Astrocyte (in vitro differentiated cells and primary cell): ENCODE measurements around the gene PDE6B. TPM values are rescaled to one million over a fixed set of nuclear protein-coding genes. Genes with fewer than 3 reads are reported as not detected.

Experiments
- DNase-seq: peaks from one replicate; pipeline ENCODE4 v3.0.0-alpha.2; 2010; ENCODE audit warnings: low read depth
- FAIRE-seq: peaks from 2 replicates; lab custom pipeline; 2011; peaks lifted over from hg19 to GRCh38; lab: Jason Lieb, UNC
- H2AFZ ChIP-seq: 2 replicates; pipeline ENCODE4 v1.6.0; 2012; ENCODE audit warnings: low read depth, low read length, inconsistent platforms
- H3K27ac ChIP-seq: 2 replicates; pipeline ENCODE4 v1.5.1; 2011; ENCODE audit warnings: low read depth, low read length, inconsistent platforms
- H3K27me3 ChIP-seq: 2 replicates; pipeline ENCODE4 v1.6.0; 2011; ENCODE audit warnings: low read length, inconsistent platforms; ENCODE audit not compliant: insufficient read depth
- H3K36me3 ChIP-seq: 2 replicates; pipeline ENCODE4 v1.5.1; 2011; ENCODE audit warnings: low read length, inconsistent platforms; ENCODE audit not compliant: insufficient read depth
- H3K4me1 ChIP-seq: 2 replicates; pipeline ENCODE4 v1.5.1; 2011; ENCODE audit warnings: low read length, inconsistent platforms; ENCODE audit not compliant: insufficient read depth
- H3K4me2 ChIP-seq: 2 replicates; pipeline ENCODE4 v1.6.0; 2012; ENCODE audit warnings: low read length, inconsistent platforms
- H3K4me3 ChIP-seq: 2 replicates; pipeline ENCODE4 v1.5.1; 2011; ENCODE audit warnings: low read depth, mild to moderate bottlenecking, low read length, inconsistent platforms; ENCODE audit not compliant: insufficient read depth
- H3K79me2 ChIP-seq: 2 replicates; pipeline ENCODE4 v1.6.0; 2012; ENCODE audit warnings: mild to moderate bottlenecking, low read length, inconsistent platforms; ENCODE audit not compliant: insufficient read depth
- H3K9ac ChIP-seq: 2 replicates; pipeline ENCODE4 v1.6.0; 2012; ENCODE audit warnings: mild to moderate bottlenecking, low read length, inconsistent platforms
- H3K9me3 ChIP-seq: 2 replicates; pipeline ENCODE4 v1.5.1; 2012; ENCODE audit warnings: low read depth, mild to moderate bottlenecking, low read length, inconsistent platforms; ENCODE audit not compliant: insufficient read depth
- H4K20me1 ChIP-seq: 2 replicates; pipeline ENCODE4 v1.6.0; 2012; ENCODE audit warnings: low read length, inconsistent platforms; ENCODE audit not compliant: insufficient read depth
- H3K27ac Mint-ChIP-seq: one replicate; pipeline ENCODE4 v1.8.0; 2021; ENCODE audit warnings: mild to moderate bottlenecking, mixed read lengths; ENCODE audit not compliant: unreplicated experiment
- H3K27me3 Mint-ChIP-seq: one replicate; pipeline ENCODE4 v1.8.0; 2021; ENCODE audit warnings: low read depth, mixed read lengths; ENCODE audit not compliant: unreplicated experiment
- H3K36me3 Mint-ChIP-seq: one replicate; pipeline ENCODE4 v1.8.0; 2021; ENCODE audit warnings: low read depth, mixed read lengths; ENCODE audit not compliant: unreplicated experiment
- H3K4me1 Mint-ChIP-seq: one replicate; pipeline ENCODE4 v1.8.0; 2021; ENCODE audit warnings: low read depth, mixed read lengths; ENCODE audit not compliant: unreplicated experiment
- H3K4me3 Mint-ChIP-seq: one replicate; pipeline ENCODE4 v1.8.0; 2021; ENCODE audit warnings: mild to moderate bottlenecking, moderate library complexity, mixed read lengths; ENCODE audit not compliant: unreplicated experiment
- H3K9me3 Mint-ChIP-seq: one replicate; pipeline ENCODE4 v1.8.0; 2021; ENCODE audit warnings: mild to moderate bottlenecking, mixed read lengths; ENCODE audit not compliant: unreplicated experiment
- CTCF ChIP-seq: IDR thresholded peaks from 2 replicates; pipeline ENCODE4 v1.5.1; 2011; ENCODE audit warnings: low read depth, mild to moderate bottlenecking, inconsistent platforms, low read length, moderate library complexity; ENCODE audit not compliant: insufficient read depth
- EZH2 ChIP-seq: IDR thresholded peaks from 2 replicates; pipeline ENCODE4 v1.6.1; 2012; ENCODE audit warnings: mild to moderate bottlenecking, low read length, inconsistent platforms; ENCODE audit not compliant: insufficient read depth
- total RNA-seq: library from RNA; stranded (reverse); gene quantifications from 2 replicates; pipeline ENCODE4 v1.2.1, GENCODE V29; 2021

The PDE6B gene
- total RNA-seq, 1 donor from 2014 or later = 2.8 TPM

- no peaks in the 10 kb centered on the region for H3K27me3 Mint-ChIP-seq
- FAIRE-seq = no peak
- no peaks in the 10 kb centered on the region for H3K36me3 Mint-ChIP-seq
- Histone ChIP-seq H3K36me3 (no peaks in the 10 kb centered on the region), H3K9ac (no peak overlapping the region), H3K4me3 (no peak overlapping the region), H3K27ac (no peak overlapping the region), H3K4me1 (no peaks in the 10 kb centered on the region), H3K27me3 (no peaks in the 10 kb centered on the region), H4K20me1 (no peaks in the 10 kb centered on the region), H2AFZ (no peak overlapping the region), H3K4me2 (no peak overlapping the region), H3K79me2 (no peaks in the 10 kb centered on the region), H3K9me3 (no peaks in the 10 kb centered on the region)
- DNase-seq = no peak
- H3K9me3 Mint-ChIP-seq = peaks cover 2% of the 10 kb centered on the region
- H3K27ac Mint-ChIP-seq = no peak overlapping the region
- TF ChIP-seq CTCF (no peak), EZH2 (no peak)
- no peak overlapping the region for H3K4me3 Mint-ChIP-seq
- H3K4me1 Mint-ChIP-seq = no peaks in the 10 kb centered on the region
Observed at GRCh38 chr4:665381-665750, 40.0 kb downstream of the PDE6B start.

- Histone ChIP-seq H3K4me1 (no peaks in the 10 kb centered on the region), H3K27ac (no peak overlapping the region), H3K9ac (no peak overlapping the region), H2AFZ (no peak overlapping the region), H4K20me1 (no peaks in the 10 kb centered on the region), H3K9me3 (no peaks in the 10 kb centered on the region), H3K79me2 (no peaks in the 10 kb centered on the region), H3K4me2 (no peak overlapping the region), H3K4me3 (no peak overlapping the region), H3K27me3 (no peaks in the 10 kb centered on the region), H3K36me3 (no peaks in the 10 kb centered on the region)
- Mint-ChIP-seq H3K27me3 (no peaks in the 10 kb centered on the region), H3K4me3 (no peak overlapping the region), H3K27ac (no peak overlapping the region), H3K36me3 (no peaks in the 10 kb centered on the region), H3K9me3 (peaks cover 2% of the 10 kb centered on the region), H3K4me1 (no peaks in the 10 kb centered on the region)
- no peak for TF ChIP-seq EZH2
- no peak for TF ChIP-seq CTCF
- FAIRE-seq = no peak
- DNase-seq = no peak
Observed at GRCh38 chr4:665751-666435, 40.5 kb downstream of the PDE6B start.

- no peak for FAIRE-seq
- Mint-ChIP-seq H3K4me1 (no peaks in the 10 kb centered on the region), H3K27me3 (no peaks in the 10 kb centered on the region), H3K27ac (no peak overlapping the region), H3K36me3 (no peaks in the 10 kb centered on the region), H3K4me3 (no peak overlapping the region), H3K9me3 (no peaks in the 10 kb centered on the region)
- no peaks in the 10 kb centered on the region for H3K9me3 ChIP-seq
- peaks cover under 1% of the 10 kb centered on the region for H3K36me3 ChIP-seq
- H4K20me1 ChIP-seq = no peaks in the 10 kb centered on the region
- H3K4me2 ChIP-seq = no peak overlapping the region
- H3K27ac ChIP-seq = no peak overlapping the region
- no peak overlapping the region for H3K4me3 ChIP-seq
- H2AFZ ChIP-seq = no peak overlapping the region
- no peak for DNase-seq
- no peak overlapping the region for H3K9ac ChIP-seq
- H3K79me2 ChIP-seq = no peaks in the 10 kb centered on the region
- no peaks in the 10 kb centered on the region for H3K27me3 ChIP-seq
- TF ChIP-seq EZH2 (no peak), CTCF (no peak)
- no peaks in the 10 kb centered on the region for H3K4me1 ChIP-seq
Observed at GRCh38 chr4:666436-666810, 41.0 kb downstream of the PDE6B start.
